ENCODE results near the gene PDE4D.

DNA sequence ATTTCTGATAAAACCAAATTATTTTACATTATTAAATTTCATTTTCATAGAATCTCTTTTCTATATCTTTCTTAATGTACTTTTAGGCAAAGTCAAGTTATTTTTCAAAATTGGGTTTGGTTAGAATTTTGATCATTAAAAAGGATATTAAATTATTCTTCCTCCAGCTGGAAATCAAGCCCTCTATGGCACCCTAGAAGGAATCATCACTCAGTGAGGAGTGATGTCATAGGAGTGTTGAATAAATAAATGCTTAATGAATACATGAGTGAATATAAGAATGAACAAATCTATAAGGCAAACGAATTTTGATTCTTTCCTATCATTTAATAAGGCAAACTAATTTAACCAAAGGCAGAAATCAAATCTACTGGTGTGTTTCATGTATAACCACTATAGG lies 639.9 kb downstream of the PDE4D start:
- no peak for TF ChIP-seq POLR2AphosphoS5 (IDR thresholded peaks at IDR 0.05; ENCODE audit: low read length)
- no peak for TF ChIP-seq POLR2A (IDR thresholded peaks at IDR 0.05; ENCODE audit: low read depth, low read length)
- no peak for TF ChIP-seq CBFB (IDR thresholded peaks at IDR 0.05; ENCODE audit: low read depth)
- TF ChIP-seq MXI1 (IDR thresholded peaks at IDR 0.05; ENCODE audit: low read depth, low read length) = no peak
- TF ChIP-seq CHD2 (IDR thresholded peaks at IDR 0.05; ENCODE audit: borderline replicate concordance, low read depth, low read length) = no peak
- no peak for TF ChIP-seq RELA (IDR thresholded peaks at IDR 0.05; ENCODE audit: borderline replicate concordance, partially characterized antibody)
- TF ChIP-seq CEBPB (IDR thresholded peaks at IDR 0.05; ENCODE audit: borderline replicate concordance in 1 of 2, low read depth in 2 of 2, low read length in 2 of 2) = no peak
- no peak for TF ChIP-seq RBBP5 (conservative IDR thresholded peaks at IDR 0.05)
- TF ChIP-seq NR2C1 (IDR thresholded peaks at IDR 0.05) = no peak
- TF ChIP-seq POLR2AphosphoS2 (IDR thresholded peaks at IDR 0.05; ENCODE audit: low read depth, low read length) = no peak
- TF ChIP-seq, protein P1, sequence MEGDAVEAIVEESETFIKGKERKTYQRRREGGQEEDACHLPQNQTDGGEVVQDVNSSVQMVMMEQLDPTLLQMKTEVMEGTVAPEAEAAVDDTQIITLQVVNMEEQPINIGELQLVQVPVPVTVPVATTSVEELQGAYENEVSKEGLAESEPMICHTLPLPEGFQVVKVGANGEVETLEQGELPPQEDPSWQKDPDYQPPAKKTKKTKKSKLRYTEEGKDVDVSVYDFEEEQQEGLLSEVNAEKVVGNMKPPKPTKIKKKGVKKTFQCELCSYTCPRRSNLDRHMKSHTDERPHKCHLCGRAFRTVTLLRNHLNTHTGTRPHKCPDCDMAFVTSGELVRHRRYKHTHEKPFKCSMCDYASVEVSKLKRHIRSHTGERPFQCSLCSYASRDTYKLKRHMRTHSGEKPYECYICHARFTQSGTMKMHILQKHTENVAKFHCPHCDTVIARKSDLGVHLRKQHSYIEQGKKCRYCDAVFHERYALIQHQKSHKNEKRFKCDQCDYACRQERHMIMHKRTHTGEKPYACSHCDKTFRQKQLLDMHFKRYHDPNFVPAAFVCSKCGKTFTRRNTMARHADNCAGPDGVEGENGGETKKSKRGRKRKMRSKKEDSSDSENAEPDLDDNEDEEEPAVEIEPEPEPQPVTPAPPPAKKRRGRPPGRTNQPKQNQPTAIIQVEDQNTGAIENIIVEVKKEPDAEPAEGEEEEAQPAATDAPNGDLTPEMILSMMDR (IDR thresholded peaks at IDR 0.05 in 2 of 3, conservative IDR thresholded peaks at IDR 0.05 in 1 of 3; ENCODE audit: control insufficient read depth in 2 of 3, extremely low read depth in 1 of 3, insufficient read depth in 1 of 3, low read depth in 3 of 3, low read length in 3 of 3) = no peak
- no peak for TF ChIP-seq EZH2 (IDR thresholded peaks at IDR 0.05; ENCODE audit: borderline replicate concordance, control insufficient read depth, low read depth, low read length)
- no peak for TF ChIP-seq EP300 (IDR thresholded peaks at IDR 0.05; ENCODE audit: borderline replicate concordance in 1 of 2, control insufficient read depth in 1 of 2, low read depth in 2 of 2, low read length in 2 of 2)

All from GM12878 (cell line).